Measurements from ENCODE around the gene NUTM2B.
"Not testable (repeated sequence)": the region's sequence is repeated elsewhere in the genome, so short reads cannot be mapped to it uniquely, and the experiment has no call there.

The NUTM2B gene

DNA sequence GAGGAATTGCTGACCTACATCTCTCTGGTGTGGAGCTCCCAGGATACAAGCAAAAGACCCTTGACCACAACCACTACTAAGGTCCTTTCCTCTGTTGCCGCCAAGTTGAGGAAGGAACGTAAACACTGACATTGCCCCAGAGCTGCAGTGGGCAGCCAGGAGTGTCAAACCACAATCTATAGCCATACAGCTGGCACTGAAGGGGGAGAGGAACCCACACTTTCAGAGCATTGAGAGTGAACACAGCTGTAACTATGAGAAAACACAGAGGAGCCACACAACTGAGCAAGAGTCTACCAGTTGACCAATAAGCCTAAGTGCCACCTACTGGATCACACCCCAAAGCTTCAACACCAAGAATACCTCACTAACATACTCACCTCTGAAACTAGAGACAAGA, 45.5 kb downstream of the NUTM2B start:
- DNase-seq (ENCODE audit: low read depth): not testable (repeated sequence)

- not testable (repeated sequence) for DNase-seq (ENCODE audit: low read depth)
Observed at GRCh38 chr10:79753601-79754000, 50.6 kb downstream of the NUTM2B start.

DNA sequence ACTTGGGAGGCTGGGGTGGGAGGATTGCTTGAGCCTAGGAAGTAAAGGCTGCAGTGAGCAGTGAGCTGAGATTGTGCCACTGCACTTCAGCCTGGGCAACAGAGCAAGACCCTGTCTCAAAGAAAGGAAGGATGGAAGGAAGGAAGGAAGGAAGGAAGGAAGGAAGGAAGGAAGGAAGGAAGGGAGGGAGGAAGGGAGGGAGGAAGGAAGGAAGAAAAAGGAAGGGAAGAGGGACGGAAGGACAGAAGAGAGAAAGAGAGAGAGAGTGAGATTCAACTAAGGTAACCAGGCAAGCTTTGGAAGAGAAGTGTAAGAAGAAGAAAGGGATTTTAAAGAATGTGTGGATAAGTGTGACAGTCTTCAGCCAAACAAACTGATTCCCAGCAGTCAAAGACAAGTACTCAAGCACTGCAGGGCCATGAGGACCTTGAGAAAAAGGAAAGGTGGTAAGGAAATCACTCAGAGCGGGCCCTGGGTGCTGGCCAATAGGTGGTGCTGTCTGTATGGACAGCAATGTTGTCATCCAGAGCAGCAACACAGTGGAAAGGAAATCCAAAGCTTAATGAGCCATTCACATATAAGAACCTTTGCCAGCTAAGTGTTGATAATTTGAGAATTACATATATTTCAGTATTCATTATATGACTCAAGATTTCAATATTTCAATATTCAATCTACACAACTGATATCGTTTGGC, 55.4 kb downstream of the NUTM2B start:
- peak; percentile 25 for DNase-seq (ENCODE audit: low read depth)

All from ELR (cell line).